GM19455 (cell line): Measurements from ENCODE around the gene HBS1L.

Experiments
- ATAC-seq: cut with Tn5 transposase; IDR thresholded peaks from one replicate; pipeline ENCODE4 v1.9.1; 2021; ENCODE audit not compliant: unreplicated experiment

HBS1L gene

GRCh38 chr6:135002974-135003703 is 51.5 kb downstream of the HBS1L start:
- ATAC-seq, result peak; percentile 92

DNA sequence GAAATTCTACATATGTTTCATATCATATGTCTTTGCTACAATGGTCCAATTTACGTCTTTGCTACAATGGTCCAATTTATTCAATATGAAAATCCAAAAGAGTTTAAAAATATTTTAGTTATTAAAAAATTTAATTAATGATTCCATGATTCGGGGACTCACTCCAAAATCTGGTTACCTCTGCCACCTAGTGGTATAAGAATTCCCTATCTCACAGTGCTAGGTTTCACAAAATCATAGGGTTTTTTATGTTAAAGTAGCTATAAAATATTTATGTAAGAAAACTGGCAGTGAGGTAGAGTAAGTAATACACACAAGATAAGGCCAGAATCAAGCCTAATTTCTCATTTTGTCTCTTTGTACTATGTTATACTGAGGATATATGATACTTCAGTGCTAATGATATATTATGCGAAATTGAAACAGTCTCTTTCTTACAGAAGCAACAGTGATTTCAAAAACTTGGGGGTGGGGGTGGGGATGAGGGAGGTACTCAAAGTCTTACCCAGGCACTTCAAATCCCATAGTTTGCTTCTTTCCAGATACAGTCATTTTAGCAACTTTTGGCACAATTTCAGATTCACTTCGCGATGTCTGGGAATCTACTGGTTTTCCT is 52.3 kb downstream of the HBS1L start:
- no peak for ATAC-seq

- ATAC-seq, result no peak
Measured at GRCh38 chr6:134999107-134999506, 55.5 kb downstream of the HBS1L start.

DNA sequence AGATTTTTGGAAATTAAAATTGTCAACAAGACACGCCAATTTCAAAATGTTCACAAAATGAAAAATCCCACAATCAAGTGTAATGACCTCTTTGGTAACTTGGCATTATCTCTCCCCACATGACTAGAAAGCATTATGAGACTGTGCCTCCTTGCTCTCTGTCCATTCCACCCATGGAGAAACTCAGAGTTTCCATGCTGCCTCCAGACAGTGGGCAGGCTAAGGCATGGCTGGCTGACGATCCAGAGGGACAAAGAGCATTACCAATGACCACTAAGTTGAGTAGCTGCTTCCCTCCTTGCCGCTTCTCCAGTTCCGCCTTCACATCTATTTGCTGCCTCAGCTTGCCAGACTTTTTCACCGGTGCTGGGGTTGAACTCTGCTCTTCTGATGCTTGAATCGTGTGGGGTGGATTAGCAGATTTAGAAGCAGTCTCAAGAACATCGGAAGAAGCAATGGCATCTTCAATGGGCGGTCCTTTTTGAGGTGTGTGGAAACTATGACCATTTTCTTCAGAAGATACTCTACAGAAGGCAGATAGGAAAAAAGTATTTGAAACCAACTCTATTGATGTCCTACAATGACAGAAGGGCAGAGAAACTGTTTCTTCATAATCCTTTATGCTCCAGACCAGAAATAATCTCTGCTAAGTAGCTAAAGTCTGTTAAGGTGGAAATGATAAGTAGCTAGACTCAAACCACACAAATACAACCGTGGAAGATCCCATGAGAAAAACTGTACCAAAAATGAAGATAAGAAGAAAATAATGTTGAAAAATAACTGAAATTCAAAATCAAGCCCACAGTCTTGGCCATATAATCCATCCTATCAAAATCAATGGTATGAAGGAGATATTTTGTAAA is 57.3 kb downstream of the HBS1L start:
- no peak for ATAC-seq

DNA sequence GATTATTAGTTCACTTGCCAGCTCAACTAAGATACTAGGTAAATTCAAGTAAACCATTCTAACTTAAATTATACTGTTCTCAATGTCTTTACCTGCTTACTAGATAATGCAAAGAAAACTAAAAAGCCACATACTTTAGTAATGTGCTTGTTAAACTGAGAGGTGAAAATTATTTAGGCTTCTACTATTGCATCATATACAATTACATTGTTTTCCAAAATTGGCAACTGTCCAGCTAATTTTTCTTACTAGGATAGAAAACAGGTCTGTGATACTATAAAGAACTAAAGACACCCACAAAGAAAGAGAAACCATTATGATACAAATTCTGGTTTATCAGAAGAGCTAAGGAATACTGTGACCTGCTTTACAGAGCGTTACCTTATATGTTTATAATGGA is 59.1 kb downstream of the HBS1L start:
- no peak for ATAC-seq

GRCh38 chr6:134994431-134994830 is 60.2 kb downstream of the HBS1L start:
- ATAC-seq, result no peak

GRCh38 chr6:134992155-134992554 is 62.5 kb downstream of the HBS1L start:
- ATAC-seq, result no peak

- ATAC-seq, result no peak
Measured at GRCh38 chr6:134990262-134990661, 64.4 kb downstream of the HBS1L start.

DNA sequence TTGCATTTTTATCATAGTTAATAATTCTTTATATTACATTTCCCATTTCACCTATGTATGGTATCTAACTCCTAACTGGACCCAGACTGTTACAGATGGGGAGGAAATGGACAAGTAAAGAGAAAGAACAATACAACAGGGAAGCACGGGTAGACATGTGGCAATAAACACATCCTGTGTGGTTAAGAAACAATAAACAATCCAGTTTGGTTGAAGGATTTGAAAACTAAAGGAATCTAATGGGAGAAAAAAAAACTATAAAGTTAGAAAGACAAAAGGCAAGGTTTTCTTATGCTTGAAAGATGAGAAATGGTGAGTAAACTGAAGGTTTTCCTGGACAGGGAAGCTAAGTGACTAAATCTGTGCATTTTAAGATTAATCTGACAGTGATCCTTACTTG is 69.8 kb downstream of the HBS1L start:
- no peak for ATAC-seq

DNA sequence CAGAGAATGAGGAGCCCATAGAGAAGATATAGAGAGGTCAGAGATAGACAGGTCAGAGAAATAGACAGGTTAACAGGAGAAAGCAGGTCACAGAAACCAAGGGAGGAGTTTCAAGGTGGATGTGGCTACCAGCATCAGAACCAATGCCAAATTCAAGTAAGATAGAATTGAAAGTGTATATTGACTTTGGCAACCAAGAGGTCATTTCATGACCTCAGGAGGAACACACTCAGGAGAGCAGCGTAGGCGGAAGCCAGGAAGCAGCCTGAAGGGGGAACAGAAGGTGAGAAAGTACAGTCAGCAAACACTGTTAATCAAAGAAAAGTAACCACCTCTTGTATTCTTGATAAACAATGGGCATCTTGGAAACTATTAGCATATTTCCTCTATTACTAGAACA is 70.8 kb downstream of the HBS1L start:
- no peak for ATAC-seq

GRCh38 chr6:134982161-134982560 is 72.5 kb downstream of the HBS1L start:
- no peak for ATAC-seq

GRCh38 chr6:134980846-134981245 is 73.8 kb downstream of the HBS1L start:
- no peak for ATAC-seq

GRCh38 chr6:134979142-134979541 is 75.5 kb downstream of the HBS1L start:
- peak; percentile 93 for ATAC-seq

GRCh38 chr6:134974370-134974769 is 80.3 kb downstream of the HBS1L start:
- ATAC-seq, result no peak

DNA sequence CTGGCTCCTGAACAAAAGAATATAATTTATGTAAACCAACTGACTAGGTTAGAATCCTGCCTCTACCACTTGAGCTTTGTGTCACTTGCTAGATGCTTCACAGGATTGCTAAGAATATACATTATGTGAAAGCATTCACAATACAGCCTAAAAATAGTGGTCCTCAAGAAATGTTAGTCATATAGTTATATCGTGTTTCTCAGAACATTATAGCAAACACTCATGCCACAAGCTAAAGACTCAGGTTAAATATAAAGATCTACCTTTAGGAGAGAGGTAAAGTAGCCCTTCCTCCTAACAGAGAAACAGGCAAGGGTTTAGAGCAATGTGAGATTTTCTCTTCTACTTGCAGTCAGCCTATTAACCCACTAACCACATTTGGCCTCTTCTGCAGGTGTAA is 86.9 kb downstream of the HBS1L start:
- ATAC-seq, result peak; percentile 63

GRCh38 chr6:134964451-134965203 is 90.0 kb downstream of the HBS1L start:
- ATAC-seq, result no peak

DNA sequence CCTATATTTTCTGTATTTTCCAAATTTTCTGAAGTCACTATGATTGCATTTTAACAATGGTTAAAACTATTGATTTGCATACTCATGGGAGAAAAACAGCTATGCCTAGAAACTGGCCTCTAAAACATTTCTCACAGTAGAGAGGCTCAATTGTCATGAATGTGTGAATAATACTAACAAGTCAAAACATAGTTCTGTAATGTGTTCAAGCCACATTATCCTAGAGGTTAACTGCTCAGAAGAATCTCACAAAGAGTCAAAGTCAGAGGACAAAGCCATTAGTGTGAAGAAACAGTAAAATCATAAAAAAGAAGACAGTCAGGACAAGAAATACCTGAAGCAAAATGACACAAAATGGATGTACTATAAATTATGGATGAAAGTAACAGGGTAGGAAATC is 92.2 kb downstream of the HBS1L start:
- no peak for ATAC-seq

DNA sequence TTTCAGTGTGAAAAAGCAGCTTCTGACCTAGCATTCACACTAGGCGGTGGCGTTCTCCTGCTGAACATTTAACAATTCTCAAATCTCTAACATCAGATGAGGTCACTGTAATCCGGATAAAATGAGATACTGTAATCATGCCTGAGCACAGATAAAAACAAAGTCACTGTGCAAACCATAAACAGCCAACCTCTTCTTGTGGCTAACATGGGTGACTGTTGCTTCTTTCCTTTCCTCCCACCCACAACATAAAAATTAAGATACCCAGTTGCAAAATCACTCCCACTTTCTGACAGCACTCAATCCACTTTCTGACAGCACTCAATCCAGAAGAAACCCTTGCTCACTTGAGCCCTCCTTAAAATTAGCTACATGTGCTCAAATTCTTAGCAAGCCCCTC is 93.3 kb downstream of the HBS1L start:
- ATAC-seq, result no peak

DNA sequence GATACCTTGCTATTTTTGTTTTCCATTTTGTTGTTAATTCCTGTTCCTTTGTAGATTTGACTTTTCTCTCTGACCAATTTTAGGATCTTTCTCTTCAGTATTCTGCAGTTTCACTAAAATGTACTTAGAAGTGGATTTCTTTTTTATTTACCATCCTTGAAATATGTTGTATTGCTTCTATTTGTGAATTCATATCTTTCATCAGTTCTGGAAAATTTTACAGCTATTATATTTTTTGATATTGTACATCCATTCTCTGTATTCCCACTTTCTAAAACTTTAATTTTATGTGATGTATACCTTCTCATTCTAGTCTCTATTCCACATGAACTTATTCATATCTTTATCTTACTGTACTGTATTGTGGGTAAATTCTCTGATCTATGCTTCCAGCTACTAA is 95.0 kb downstream of the HBS1L start:
- no peak for ATAC-seq

DNA sequence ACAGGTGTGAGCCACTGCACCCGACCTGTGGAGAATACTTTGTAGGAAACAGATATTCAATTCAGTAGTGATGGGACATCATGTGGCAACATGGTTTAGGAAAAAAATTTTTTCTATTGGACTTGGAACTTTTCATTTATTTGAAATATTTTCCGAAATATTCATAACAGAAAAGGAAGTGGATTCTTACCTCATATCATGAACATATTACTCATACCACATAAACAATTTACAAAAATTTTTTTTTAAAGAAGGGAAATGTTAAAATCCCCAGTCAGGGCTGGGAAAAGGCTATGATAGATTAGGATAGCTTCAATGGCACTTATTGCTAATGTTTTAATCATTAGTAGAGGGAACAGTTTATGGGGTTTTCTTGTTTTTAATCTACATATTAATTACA is 97.9 kb downstream of the HBS1L start:
- ATAC-seq, result no peak

DNA sequence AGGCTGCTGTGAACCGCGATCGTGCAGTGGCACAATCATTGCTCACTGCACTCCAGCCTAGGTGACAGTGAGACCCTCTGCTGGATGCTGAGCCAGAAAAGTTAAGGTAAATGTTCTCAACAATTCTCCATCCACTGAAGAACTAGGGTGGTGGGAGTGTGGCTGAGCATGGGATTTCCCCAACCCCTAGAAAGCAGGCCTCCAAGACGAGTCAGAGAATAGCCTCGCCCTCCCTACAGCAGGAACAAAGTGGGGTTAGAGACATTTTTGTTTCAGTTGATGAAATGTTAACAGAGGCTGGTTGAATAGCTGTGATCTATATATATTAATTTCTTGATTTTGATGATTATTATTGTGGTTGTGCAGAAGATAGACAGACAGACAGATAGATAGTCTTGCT is 98.6 kb downstream of the HBS1L start:
- ATAC-seq, result no peak
